Astrocyte (in vitro differentiated cells and primary cell): ENCODE data around the gene DBF4B. TPM values are rescaled to one million over a fixed set of nuclear protein-coding genes. Genes with fewer than 3 reads are reported as not detected.

Source experiments
- DNase-seq: peaks from one replicate; pipeline ENCODE4 v3.0.0-alpha.2; 2010; ENCODE audit warnings: low read depth
- FAIRE-seq: peaks from 2 replicates; lab custom pipeline; 2011; peaks lifted over from hg19 to GRCh38; lab: Jason Lieb, UNC
- H2AFZ ChIP-seq: 2 replicates; pipeline ENCODE4 v1.6.0; 2012; ENCODE audit warnings: low read depth, low read length, inconsistent platforms
- H3K27ac ChIP-seq: 2 replicates; pipeline ENCODE4 v1.5.1; 2011; ENCODE audit warnings: low read depth, low read length, inconsistent platforms
- H3K27me3 ChIP-seq: 2 replicates; pipeline ENCODE4 v1.6.0; 2011; ENCODE audit warnings: low read length, inconsistent platforms; ENCODE audit not compliant: insufficient read depth
- H3K36me3 ChIP-seq: 2 replicates; pipeline ENCODE4 v1.5.1; 2011; ENCODE audit warnings: low read length, inconsistent platforms; ENCODE audit not compliant: insufficient read depth
- H3K4me1 ChIP-seq: 2 replicates; pipeline ENCODE4 v1.5.1; 2011; ENCODE audit warnings: low read length, inconsistent platforms; ENCODE audit not compliant: insufficient read depth
- H3K4me2 ChIP-seq: 2 replicates; pipeline ENCODE4 v1.6.0; 2012; ENCODE audit warnings: low read length, inconsistent platforms
- H3K4me3 ChIP-seq: 2 replicates; pipeline ENCODE4 v1.5.1; 2011; ENCODE audit warnings: low read depth, mild to moderate bottlenecking, low read length, inconsistent platforms; ENCODE audit not compliant: insufficient read depth
- H3K79me2 ChIP-seq: 2 replicates; pipeline ENCODE4 v1.6.0; 2012; ENCODE audit warnings: mild to moderate bottlenecking, low read length, inconsistent platforms; ENCODE audit not compliant: insufficient read depth
- H3K9ac ChIP-seq: 2 replicates; pipeline ENCODE4 v1.6.0; 2012; ENCODE audit warnings: mild to moderate bottlenecking, low read length, inconsistent platforms
- H3K9me3 ChIP-seq: 2 replicates; pipeline ENCODE4 v1.5.1; 2012; ENCODE audit warnings: low read depth, mild to moderate bottlenecking, low read length, inconsistent platforms; ENCODE audit not compliant: insufficient read depth
- H4K20me1 ChIP-seq: 2 replicates; pipeline ENCODE4 v1.6.0; 2012; ENCODE audit warnings: low read length, inconsistent platforms; ENCODE audit not compliant: insufficient read depth
- H3K27ac Mint-ChIP-seq: one replicate; pipeline ENCODE4 v1.8.0; 2021; ENCODE audit warnings: mild to moderate bottlenecking, mixed read lengths; ENCODE audit not compliant: unreplicated experiment
- H3K27me3 Mint-ChIP-seq: one replicate; pipeline ENCODE4 v1.8.0; 2021; ENCODE audit warnings: low read depth, mixed read lengths; ENCODE audit not compliant: unreplicated experiment
- H3K36me3 Mint-ChIP-seq: one replicate; pipeline ENCODE4 v1.8.0; 2021; ENCODE audit warnings: low read depth, mixed read lengths; ENCODE audit not compliant: unreplicated experiment
- H3K4me1 Mint-ChIP-seq: one replicate; pipeline ENCODE4 v1.8.0; 2021; ENCODE audit warnings: low read depth, mixed read lengths; ENCODE audit not compliant: unreplicated experiment
- H3K4me3 Mint-ChIP-seq: one replicate; pipeline ENCODE4 v1.8.0; 2021; ENCODE audit warnings: mild to moderate bottlenecking, moderate library complexity, mixed read lengths; ENCODE audit not compliant: unreplicated experiment
- H3K9me3 Mint-ChIP-seq: one replicate; pipeline ENCODE4 v1.8.0; 2021; ENCODE audit warnings: mild to moderate bottlenecking, mixed read lengths; ENCODE audit not compliant: unreplicated experiment
- CTCF ChIP-seq: IDR thresholded peaks from 2 replicates; pipeline ENCODE4 v1.5.1; 2011; ENCODE audit warnings: low read depth, mild to moderate bottlenecking, inconsistent platforms, low read length, moderate library complexity; ENCODE audit not compliant: insufficient read depth
- EZH2 ChIP-seq: IDR thresholded peaks from 2 replicates; pipeline ENCODE4 v1.6.1; 2012; ENCODE audit warnings: mild to moderate bottlenecking, low read length, inconsistent platforms; ENCODE audit not compliant: insufficient read depth
- total RNA-seq: library from RNA; stranded (reverse); gene quantifications from 2 replicates; pipeline ENCODE4 v1.2.1, GENCODE V29; 2021

The DBF4B gene
- total RNA-seq, 1 donor from 2014 or later = 9.5 TPM

DNA sequence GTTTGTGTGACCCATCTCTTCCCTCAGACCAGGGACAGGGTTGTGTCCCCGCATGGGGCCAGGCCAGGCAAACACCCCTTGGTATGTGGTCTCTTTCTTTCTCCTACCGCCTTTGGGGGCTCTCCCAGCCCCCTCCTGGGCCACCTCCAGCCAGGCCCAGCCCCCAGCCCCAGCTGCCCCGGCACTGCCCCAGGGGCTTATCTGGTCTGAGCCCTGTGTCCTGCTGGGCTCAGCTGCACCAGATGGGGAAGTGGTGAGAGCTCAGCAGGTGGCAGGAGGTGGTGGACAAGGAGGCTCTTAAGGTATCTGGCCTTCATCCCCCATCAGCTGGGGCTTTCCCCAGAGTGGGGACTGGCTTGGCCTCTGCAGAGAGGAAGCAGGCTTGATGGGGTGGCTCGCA lies 59.0 kb downstream of the DBF4B start:
- FAIRE-seq (no peak), DNase-seq (no peak)

GRCh38 chr17:44768505-44769142 lies 60.2 kb downstream of the DBF4B start:
- Mint-ChIP-seq H3K4me1 (peaks cover 4% of the 10 kb centered on the region), H3K27ac (no peak overlapping the region), H3K9me3 (no peaks in the 10 kb centered on the region), H3K27me3 (peaks cover 38% of the 10 kb centered on the region), H3K4me3 (no peak overlapping the region), H3K36me3 (no peaks in the 10 kb centered on the region)
- Histone ChIP-seq H3K4me1 (no peaks in the 10 kb centered on the region), H4K20me1 (no peaks in the 10 kb centered on the region), H3K9me3 (no peaks in the 10 kb centered on the region), H3K79me2 (no peaks in the 10 kb centered on the region), H2AFZ (no peak overlapping the region), H3K27ac (no peak overlapping the region), H3K9ac (no peak overlapping the region), H3K27me3 (no peaks in the 10 kb centered on the region), H3K36me3 (no peaks in the 10 kb centered on the region), H3K4me3 (no peak overlapping the region), H3K4me2 (no peak overlapping the region)
- FAIRE-seq (no peak), DNase-seq (no peak)
- TF ChIP-seq EZH2 (no peak), CTCF (no peak)

More for the DNA sequence above, 59.0 kb downstream of the DBF4B start:
- Histone ChIP-seq H3K4me2 (no peak overlapping the region), H3K9me3 (no peaks in the 10 kb centered on the region), H3K79me2 (no peaks in the 10 kb centered on the region), H2AFZ (no peak overlapping the region), H3K36me3 (no peaks in the 10 kb centered on the region), H3K27ac (no peak overlapping the region), H4K20me1 (no peaks in the 10 kb centered on the region), H3K4me3 (no peak overlapping the region), H3K27me3 (no peaks in the 10 kb centered on the region), H3K9ac (no peak overlapping the region), H3K4me1 (no peaks in the 10 kb centered on the region)
- TF ChIP-seq CTCF (no peak), EZH2 (no peak)
- Mint-ChIP-seq H3K27ac (no peak overlapping the region), H3K4me1 (peaks cover 4% of the 10 kb centered on the region), H3K9me3 (no peaks in the 10 kb centered on the region), H3K27me3 (peaks cover 42% of the 10 kb centered on the region), H3K36me3 (no peaks in the 10 kb centered on the region), H3K4me3 (no peak overlapping the region)

DNA sequence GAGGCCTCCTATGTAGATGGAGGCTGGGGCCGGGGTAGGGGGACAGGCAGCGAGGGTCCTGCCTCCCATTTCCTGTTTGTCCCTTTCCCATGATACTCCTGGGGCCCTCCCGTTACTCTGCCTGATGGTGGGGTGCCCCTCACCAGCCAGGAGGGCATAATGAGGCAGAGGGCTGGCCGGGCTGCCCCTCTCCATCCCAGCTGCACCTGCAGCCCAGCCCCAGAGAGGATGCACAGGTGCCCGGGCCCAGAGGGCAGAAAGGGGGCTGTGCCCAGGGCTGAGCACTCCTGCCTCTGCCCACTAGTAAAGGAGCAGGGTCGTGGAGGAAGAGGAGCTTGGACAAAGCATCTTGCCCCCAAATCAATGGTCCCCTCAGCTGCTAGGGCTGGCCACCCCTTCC lies 60.8 kb downstream of the DBF4B start:
- DNase-seq (no peak), FAIRE-seq (no peak)
- no peak overlapping the region for H3K4me2 ChIP-seq
- no peaks in the 10 kb centered on the region for H3K36me3 ChIP-seq
- TF ChIP-seq EZH2 = no peak
- TF ChIP-seq CTCF = no peak
- no peak overlapping the region for H2AFZ ChIP-seq
- no peaks in the 10 kb centered on the region for H4K20me1 ChIP-seq
- no peaks in the 10 kb centered on the region for H3K27me3 ChIP-seq
- H3K4me1 Mint-ChIP-seq = peaks cover 4% of the 10 kb centered on the region
- no peak overlapping the region for H3K4me3 ChIP-seq
- H3K4me3 Mint-ChIP-seq = no peak overlapping the region
- no peak overlapping the region for H3K27ac ChIP-seq
- H3K36me3 Mint-ChIP-seq = no peaks in the 10 kb centered on the region
- H3K27me3 Mint-ChIP-seq = peaks cover 36% of the 10 kb centered on the region
- H3K79me2 ChIP-seq = no peaks in the 10 kb centered on the region
- no peak overlapping the region for H3K27ac Mint-ChIP-seq
- H3K4me1 ChIP-seq = no peaks in the 10 kb centered on the region
- no peaks in the 10 kb centered on the region for H3K9me3 ChIP-seq
- H3K9ac ChIP-seq = no peak overlapping the region
- no peaks in the 10 kb centered on the region for H3K9me3 Mint-ChIP-seq
